Gastrocnemius medialis (tissue), 4 donors: ENCODE results near the gene RIPOR1.

Source experiments
- POLR2A ChIP-seq, 2 donors: fragments of 450-650 bp; IDR thresholded peaks; one replicate each; pipeline ENCODE4 v1.6.1; 2017; ENCODE audit warnings: antibody characterized with exemption in 2 of 2, mild to moderate bottlenecking in 2 of 2, moderate library complexity in 2 of 2
- TF ChIP-seq, protein P1 (sequence below), 5 experiments: fragments of 450-650 bp in 3 of 5; fragments of 200-600 bp in 2 of 5; sonication (generic) in 2 of 5; IDR thresholded peaks in 4 of 5; conservative IDR thresholded peaks in 1 of 5; 1 replicate in 4 of 5; 2 replicates in 1 of 5; pipeline ENCODE4 v1.5.1; 2016 to 2019; ENCODE audit warnings: antibody characterized with exemption in 5 of 5, mild to moderate bottlenecking in 3 of 5, moderate library complexity in 3 of 5

DNA sequence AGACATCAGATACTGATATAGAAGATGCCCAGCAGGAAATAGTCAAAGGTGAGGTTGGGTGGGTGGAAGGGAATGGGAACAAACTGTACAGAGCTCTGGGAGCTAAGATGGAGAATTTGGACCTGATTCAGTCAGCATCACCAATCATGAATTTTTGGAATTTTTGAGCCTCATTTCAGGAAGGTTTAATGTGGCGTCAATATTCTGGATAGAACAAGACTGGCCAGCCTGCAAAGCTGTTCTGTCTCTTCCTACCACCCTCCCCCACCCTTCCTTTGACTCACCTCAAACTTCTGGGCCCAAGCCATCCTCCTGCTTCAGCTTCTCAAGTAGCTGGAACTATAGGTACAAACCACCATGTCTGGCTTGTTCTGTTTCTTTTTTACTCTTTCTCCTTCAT is 66.3 kb downstream of the RIPOR1 start:
- no peak for TF ChIP-seq POLR2A (IDR thresholded peaks at IDR 0.05)
- TF ChIP-seq, protein P1, sequence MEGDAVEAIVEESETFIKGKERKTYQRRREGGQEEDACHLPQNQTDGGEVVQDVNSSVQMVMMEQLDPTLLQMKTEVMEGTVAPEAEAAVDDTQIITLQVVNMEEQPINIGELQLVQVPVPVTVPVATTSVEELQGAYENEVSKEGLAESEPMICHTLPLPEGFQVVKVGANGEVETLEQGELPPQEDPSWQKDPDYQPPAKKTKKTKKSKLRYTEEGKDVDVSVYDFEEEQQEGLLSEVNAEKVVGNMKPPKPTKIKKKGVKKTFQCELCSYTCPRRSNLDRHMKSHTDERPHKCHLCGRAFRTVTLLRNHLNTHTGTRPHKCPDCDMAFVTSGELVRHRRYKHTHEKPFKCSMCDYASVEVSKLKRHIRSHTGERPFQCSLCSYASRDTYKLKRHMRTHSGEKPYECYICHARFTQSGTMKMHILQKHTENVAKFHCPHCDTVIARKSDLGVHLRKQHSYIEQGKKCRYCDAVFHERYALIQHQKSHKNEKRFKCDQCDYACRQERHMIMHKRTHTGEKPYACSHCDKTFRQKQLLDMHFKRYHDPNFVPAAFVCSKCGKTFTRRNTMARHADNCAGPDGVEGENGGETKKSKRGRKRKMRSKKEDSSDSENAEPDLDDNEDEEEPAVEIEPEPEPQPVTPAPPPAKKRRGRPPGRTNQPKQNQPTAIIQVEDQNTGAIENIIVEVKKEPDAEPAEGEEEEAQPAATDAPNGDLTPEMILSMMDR (IDR thresholded peaks at IDR 0.05 in 4 of 5, conservative IDR thresholded peaks at IDR 0.05 in 1 of 5): no peak
